NCI-H2171 treated with DMSO at 0.1 percent for 48 hours (cell line): ENCODE results near the gene LRRC17.

Experiments
- DNase-seq: peaks from one replicate; lab custom pipeline; 2025; lab: John Stamatoyannopoulos, UW

LRRC17 gene

GRCh38 chr7:102912742-102913141 lies at the start of gene LRRC17:
Gene LRRC17 (plus strand): TSS chr7:102913000. CDS start chr7:102933914, 20,914 bp downstream.
- peak; percentile 97 for DNase-seq

- DNase-seq = no peak
Measured at GRCh38 chr7:102864958-102865357, 47.8 kb upstream of the LRRC17 start.

GRCh38 chr7:102866535-102867215 lies 46.1 kb upstream of the LRRC17 start:
- DNase-seq = no peak

- no peak for DNase-seq
Measured at GRCh38 chr7:102869195-102869594, 43.6 kb upstream of the LRRC17 start.

- no peak for DNase-seq
Measured at GRCh38 chr7:102872460-102872859, 40.3 kb upstream of the LRRC17 start.

- DNase-seq = no peak
Measured at GRCh38 chr7:102873470-102874165, 39.2 kb upstream of the LRRC17 start.

- DNase-seq = no peak
Measured at GRCh38 chr7:102874166-102874829, 38.5 kb upstream of the LRRC17 start.

GRCh38 chr7:102874966-102875365 lies 37.8 kb upstream of the LRRC17 start:
- no peak for DNase-seq

GRCh38 chr7:102875700-102876295 lies 37.0 kb upstream of the LRRC17 start:
- DNase-seq = no peak

- no peak for DNase-seq
Measured at GRCh38 chr7:102883098-102883860, 29.5 kb upstream of the LRRC17 start.

- DNase-seq = no peak
Measured at GRCh38 chr7:102888561-102889233, 24.1 kb upstream of the LRRC17 start.

- DNase-seq = no peak
Measured at GRCh38 chr7:102889851-102890250, 22.9 kb upstream of the LRRC17 start.

- no peak for DNase-seq
Measured at GRCh38 chr7:102890292-102890970, 22.4 kb upstream of the LRRC17 start.

GRCh38 chr7:102890971-102891692 lies 21.7 kb upstream of the LRRC17 start:
- no peak for DNase-seq

GRCh38 chr7:102891693-102892261 lies 21.0 kb upstream of the LRRC17 start:
- peak; percentile 73 for DNase-seq

GRCh38 chr7:102892631-102893278 lies 20.0 kb upstream of the LRRC17 start:
- DNase-seq = no peak

GRCh38 chr7:102895602-102896001 lies 17.2 kb upstream of the LRRC17 start:
- DNase-seq = no peak

- no peak for DNase-seq
Measured at GRCh38 chr7:102896585-102896984, 16.2 kb upstream of the LRRC17 start.

GRCh38 chr7:102897211-102897631 lies 15.6 kb upstream of the LRRC17 start:
- DNase-seq = no peak
